ENCODE data around the gene CC2D1A. TPM values are rescaled to one million over a fixed set of nuclear protein-coding genes. Genes with fewer than 3 reads are reported as not detected.

CC2D1A gene
- total and polyA plus RNA-seq, 8 donors, result 25.0 to 34.3 (median 30.5) TPM

- ATAC-seq, result peak; percentile 75
- peaks cover 0 to 6% of the 10 kb centered on the region in 2 donors for H3K4me1 ChIP-seq
- H3K27me3 ChIP-seq, result peaks cover 0 to 35% of the 10 kb centered on the region in 2 donors
- peak in 3 of 4 donors; percentile 42 to 66 (median 61) for DNase-seq
- H3K4me3 ChIP-seq, result peak within 1 kb of the TSS in 1 of 2 donors; percentile 29
- no peaks in the 10 kb centered on the region for H3K9me3 ChIP-seq
- intact Hi-C loops (cut with DNase I), result no loop called here
- no peaks in the 10 kb centered on the region for H3K36me3 ChIP-seq
- H3K27ac ChIP-seq, result no peak within 1 kb of the TSS
- TF ChIP-seq, protein P1, sequence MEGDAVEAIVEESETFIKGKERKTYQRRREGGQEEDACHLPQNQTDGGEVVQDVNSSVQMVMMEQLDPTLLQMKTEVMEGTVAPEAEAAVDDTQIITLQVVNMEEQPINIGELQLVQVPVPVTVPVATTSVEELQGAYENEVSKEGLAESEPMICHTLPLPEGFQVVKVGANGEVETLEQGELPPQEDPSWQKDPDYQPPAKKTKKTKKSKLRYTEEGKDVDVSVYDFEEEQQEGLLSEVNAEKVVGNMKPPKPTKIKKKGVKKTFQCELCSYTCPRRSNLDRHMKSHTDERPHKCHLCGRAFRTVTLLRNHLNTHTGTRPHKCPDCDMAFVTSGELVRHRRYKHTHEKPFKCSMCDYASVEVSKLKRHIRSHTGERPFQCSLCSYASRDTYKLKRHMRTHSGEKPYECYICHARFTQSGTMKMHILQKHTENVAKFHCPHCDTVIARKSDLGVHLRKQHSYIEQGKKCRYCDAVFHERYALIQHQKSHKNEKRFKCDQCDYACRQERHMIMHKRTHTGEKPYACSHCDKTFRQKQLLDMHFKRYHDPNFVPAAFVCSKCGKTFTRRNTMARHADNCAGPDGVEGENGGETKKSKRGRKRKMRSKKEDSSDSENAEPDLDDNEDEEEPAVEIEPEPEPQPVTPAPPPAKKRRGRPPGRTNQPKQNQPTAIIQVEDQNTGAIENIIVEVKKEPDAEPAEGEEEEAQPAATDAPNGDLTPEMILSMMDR (IDR thresholded peaks at IDR 0.05), result no peak
Measured at GRCh38 chr19:13938301-13939064, 32.5 kb downstream of the CC2D1A start, which contains the start of gene PODNL1. TSS of gene PODNL1 (minus strand) at chr19:13938417. CDS start at chr19:13938181, 236 bp downstream.

GRCh38 chr19:13942023-13942684, 36.2 kb downstream of the CC2D1A start:
- Histone ChIP-seq H3K36me3 (no peaks in the 10 kb centered on the region), H3K4me1 (peaks cover 0 to 6% of the 10 kb centered on the region in 2 donors), H3K9me3 (no peaks in the 10 kb centered on the region), H3K27me3 (peaks cover 0 to 15% of the 10 kb centered on the region in 2 donors), H3K27ac (no peak overlapping the region), H3K4me3 (no peak overlapping the region)
- ATAC-seq (no peak), DNase-seq (no peak)
- TF ChIP-seq, protein P1 (IDR thresholded peaks at IDR 0.05), result no peak
- intact Hi-C loops (cut with DNase I), result no loop called here

DNA sequence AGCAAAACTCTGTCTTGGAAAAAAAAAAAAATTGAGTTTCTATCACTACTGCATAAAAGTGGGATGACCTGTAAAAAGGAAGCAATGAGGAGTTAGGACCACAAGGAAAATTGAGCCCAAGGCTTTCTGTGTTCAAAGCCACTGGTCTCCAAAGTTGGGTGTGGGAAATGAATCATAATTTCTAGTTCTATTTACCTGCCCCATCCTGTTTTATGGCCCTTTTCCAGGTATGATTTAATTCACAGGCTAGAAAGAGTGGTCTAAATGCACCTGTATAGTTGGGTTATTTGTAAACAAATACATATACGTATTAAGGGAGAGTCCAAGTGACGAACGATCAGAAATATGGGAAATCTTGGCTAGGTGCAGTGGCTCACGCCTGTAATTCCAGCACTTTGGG, 40.4 kb downstream of the CC2D1A start:
- no peaks in the 10 kb centered on the region for H3K9me3 ChIP-seq
- no peak overlapping the region for H3K27ac ChIP-seq
- H3K27me3 ChIP-seq, result no peaks in the 10 kb centered on the region
- TF ChIP-seq, protein P1 (IDR thresholded peaks at IDR 0.05), result no peak
- H3K4me1 ChIP-seq, result no peaks in the 10 kb centered on the region
- DNase-seq (no peak), ATAC-seq (no peak)
- no peak overlapping the region for H3K4me3 ChIP-seq
- no peaks in the 10 kb centered on the region for H3K36me3 ChIP-seq
- intact Hi-C loops (cut with DNase I), result no loop called here

DNA sequence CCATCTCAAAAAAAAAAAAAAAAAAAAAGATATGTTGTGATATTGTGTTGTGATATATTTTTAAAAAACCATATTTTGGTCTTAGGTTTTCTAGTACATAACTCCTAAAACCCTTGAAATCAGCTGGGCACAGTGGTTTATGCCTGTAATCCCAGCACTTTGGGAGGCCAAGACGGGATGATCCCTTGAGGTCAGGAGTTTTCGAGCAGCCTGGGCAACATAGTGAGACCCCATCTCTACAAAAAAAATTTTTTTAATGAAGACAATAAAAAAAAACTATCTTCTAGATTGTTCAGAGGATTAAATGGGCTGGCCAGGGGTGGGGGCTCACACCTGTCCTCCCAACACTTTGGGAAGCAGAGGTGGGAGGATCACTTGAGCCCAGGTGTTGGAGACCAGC, 45.0 kb downstream of the CC2D1A start:
- Histone ChIP-seq H3K4me3 (no peak overlapping the region), H3K27me3 (no peaks in the 10 kb centered on the region), H3K9me3 (no peaks in the 10 kb centered on the region), H3K27ac (no peak overlapping the region), H3K36me3 (peaks cover 0 to 18% of the 10 kb centered on the region in 2 donors), H3K4me1 (peaks cover 9 to 20% of the 10 kb centered on the region in 2 donors)
- ATAC-seq, result no peak
- intact Hi-C loops (cut with DNase I), result no loop called here
- DNase-seq, result no peak
- TF ChIP-seq, protein P1 (IDR thresholded peaks at IDR 0.05), result no peak

DNA sequence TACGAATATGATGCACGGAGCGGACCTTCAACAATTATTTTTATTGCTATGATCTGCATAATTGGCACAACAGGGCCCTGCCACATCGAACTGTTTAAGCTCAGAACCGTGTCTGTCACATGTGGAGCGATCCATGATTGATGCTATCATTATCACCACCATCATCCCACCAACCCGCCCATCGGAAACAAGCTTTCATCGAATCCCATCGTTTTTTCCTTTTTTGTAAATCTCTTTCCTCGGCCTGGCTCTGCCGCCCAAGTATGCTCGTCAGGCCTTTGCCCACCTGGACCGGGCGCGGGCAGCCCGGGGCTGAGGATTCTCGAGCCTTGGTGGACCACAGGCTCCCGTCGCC, 45.8 kb downstream of the CC2D1A start:
- Histone ChIP-seq H3K36me3 (peaks cover 0 to 25% of the 10 kb centered on the region in 2 donors), H3K4me3 (peak overlapping the region; percentile 19 to 89), H3K27ac (peak overlapping the region in 1 of 2 donors; percentile 86), H3K4me1 (peaks cover 9 to 20% of the 10 kb centered on the region in 2 donors), H3K9me3 (no peaks in the 10 kb centered on the region), H3K27me3 (no peaks in the 10 kb centered on the region)
- ATAC-seq, result no peak
- TF ChIP-seq, protein P1 (IDR thresholded peaks at IDR 0.05), result no peak
- intact Hi-C loops (cut with DNase I), result no loop called here
- no peak for DNase-seq
